GM10248 (cell line): ENCODE data around the gene TARBP1.

Experiments used
- CTCF ChIA-PET: fragments of 300-600 bp; sonication (Branson Sonifier 250); formaldehyde crosslinking; extraction: SDS; loops from one replicate; lab custom pipeline; 2021; ENCODE audit warnings: antibody characterized with exemption; lab: Yijun Ruan, JAX
- POLR2A ChIA-PET: fragments of 350-650 bp; sonication (Branson Sonifier 250); formaldehyde crosslinking; extraction: SDS; loops from one replicate; lab custom pipeline; 2020; ENCODE audit warnings: antibody characterized with exemption; lab: Yijun Ruan, JAX
- DNase-seq: peaks from one replicate; pipeline ENCODE4 v3.0.0; 2012; ENCODE audit errors: extremely low spot score
- TF ChIP-seq, protein P1 (sequence below): IDR thresholded peaks from 2 replicates; pipeline ENCODE4 v1.5.1; 2012; ENCODE audit warnings: mild to moderate bottlenecking, low read depth; ENCODE audit errors: extremely low read depth, missing control alignments, control extremely low read depth

TARBP1 gene

DNA sequence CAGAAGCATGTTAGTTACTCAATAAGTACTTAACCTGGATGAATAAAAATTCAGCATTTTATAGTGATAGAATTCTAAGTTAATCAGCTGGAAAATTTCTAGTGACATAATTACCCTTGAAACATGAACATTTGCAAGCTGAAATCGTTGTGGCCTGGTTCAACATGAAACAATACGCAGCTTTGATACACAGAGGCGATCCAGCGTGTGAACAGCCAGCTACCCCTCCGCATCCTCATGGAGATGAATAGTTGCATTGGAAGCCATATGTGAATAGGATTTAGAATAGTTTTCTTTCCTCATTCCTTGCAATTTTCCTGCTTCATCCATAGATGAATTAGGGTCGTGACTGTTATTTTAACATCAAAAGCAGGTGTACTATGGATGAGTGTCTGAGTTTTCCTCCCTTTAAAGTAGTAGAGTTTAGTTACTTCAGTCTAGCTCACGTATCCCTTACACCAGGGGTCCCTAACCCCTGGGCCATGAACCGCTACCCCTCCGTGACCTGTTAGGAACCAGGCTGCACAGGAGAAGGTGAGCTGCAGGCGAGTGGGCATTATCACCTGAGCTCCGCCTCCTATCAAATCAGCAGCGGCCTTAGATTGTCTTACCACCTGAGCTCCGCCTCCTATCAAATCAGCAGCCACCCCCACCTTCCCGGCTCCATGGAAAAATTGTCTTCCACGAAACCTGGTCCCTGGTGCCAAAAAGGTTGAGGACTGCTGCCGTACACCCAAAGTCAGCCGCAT, 6.2 kb upstream of the TARBP1 start:
- ChIA-PET CTCF (interaction anchor here (0.9 to 5.4 kb wide), 8 partner anchors 10 to 934 kb away, joined by 3 to 26 read pairs (median 8); no protein-coding TSS in a partner anchor), POLR2A (no interaction called here)
- DNase-seq = no peak
- TF ChIP-seq, protein P1, sequence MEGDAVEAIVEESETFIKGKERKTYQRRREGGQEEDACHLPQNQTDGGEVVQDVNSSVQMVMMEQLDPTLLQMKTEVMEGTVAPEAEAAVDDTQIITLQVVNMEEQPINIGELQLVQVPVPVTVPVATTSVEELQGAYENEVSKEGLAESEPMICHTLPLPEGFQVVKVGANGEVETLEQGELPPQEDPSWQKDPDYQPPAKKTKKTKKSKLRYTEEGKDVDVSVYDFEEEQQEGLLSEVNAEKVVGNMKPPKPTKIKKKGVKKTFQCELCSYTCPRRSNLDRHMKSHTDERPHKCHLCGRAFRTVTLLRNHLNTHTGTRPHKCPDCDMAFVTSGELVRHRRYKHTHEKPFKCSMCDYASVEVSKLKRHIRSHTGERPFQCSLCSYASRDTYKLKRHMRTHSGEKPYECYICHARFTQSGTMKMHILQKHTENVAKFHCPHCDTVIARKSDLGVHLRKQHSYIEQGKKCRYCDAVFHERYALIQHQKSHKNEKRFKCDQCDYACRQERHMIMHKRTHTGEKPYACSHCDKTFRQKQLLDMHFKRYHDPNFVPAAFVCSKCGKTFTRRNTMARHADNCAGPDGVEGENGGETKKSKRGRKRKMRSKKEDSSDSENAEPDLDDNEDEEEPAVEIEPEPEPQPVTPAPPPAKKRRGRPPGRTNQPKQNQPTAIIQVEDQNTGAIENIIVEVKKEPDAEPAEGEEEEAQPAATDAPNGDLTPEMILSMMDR = no peak

DNA sequence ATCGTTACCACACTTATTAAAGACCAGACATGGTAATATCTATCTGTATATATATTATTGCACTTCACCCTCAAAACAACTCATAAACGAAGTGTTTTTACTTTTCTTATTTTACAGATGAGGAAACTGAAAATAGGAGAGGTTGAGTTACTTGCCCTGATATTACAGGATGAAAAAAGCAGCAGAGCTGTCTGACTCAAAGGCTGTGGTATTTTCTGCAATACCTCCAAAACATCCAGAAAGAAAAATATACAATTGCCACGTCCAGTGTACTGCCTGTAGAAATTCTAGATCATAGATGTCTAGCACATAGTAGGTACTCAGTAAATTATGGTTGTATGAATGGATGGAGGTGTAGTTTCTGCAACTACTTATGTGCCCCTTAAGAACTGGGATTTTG, 5.2 kb upstream of the TARBP1 start:
- ChIA-PET CTCF (interaction anchor here (0.9 to 5.4 kb wide), 3 partner anchors 11 to 620 kb away, joined by 3 to 26 read pairs (median 26); no protein-coding TSS in a partner anchor), POLR2A (interaction anchor here (0.7 kb wide), 1 partner anchor 449 kb away, joined by 7 read pairs; no protein-coding TSS in a partner anchor)
- TF ChIP-seq, protein P1 = no peak
- no peak for DNase-seq

DNA sequence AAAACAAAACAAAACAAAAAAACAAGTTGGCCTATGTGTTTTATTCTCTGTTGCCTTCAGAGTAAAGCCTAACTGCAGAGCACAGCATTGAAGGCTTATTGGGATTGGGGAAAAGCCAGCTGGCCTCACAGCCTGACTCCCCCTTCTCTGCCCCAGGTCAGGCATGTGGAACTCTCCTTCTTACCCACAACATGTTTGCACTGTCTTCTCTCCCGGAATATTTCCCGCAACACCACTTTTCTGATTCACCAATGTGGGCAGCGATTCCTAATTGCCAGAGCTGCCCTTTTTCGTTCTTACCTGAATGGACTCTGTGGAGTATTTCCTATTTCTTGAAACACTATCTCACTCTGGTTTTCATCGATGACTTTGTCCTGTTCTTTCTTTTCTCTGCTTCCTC, 2.8 kb upstream of the TARBP1 start:
- TF ChIP-seq, protein P1 = no peak
- no peak for DNase-seq
- CTCF ChIA-PET = no interaction called here
- POLR2A ChIA-PET = no interaction called here

DNA sequence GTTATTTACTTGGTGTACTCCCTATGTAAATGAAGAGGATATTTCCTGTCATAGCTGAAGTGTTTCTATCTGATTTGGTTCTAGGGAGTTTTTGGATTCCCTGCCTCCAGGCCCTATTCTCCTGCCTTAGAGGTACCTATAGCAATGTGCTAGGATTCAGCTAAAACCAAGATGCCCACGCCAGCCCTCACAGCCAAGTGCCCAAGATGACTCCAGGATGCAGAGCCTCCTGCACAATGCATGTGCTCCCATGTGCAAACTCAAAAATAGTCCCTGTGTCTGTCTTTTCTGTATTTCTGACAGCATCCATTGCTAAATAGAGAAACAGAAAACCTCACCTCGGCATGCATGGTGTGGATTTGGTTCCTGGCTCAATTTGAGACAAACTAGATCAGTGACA, 887 bp upstream of the TARBP1 start:
- CTCF ChIA-PET = interaction anchor here (1.1 to 1.2 kb wide), 2 partner anchors 9 to 604 kb away, joined by 3 to 5 read pairs; no protein-coding TSS in a partner anchor
- no peak for DNase-seq
- POLR2A ChIA-PET = no interaction called here
- TF ChIP-seq, protein P1 = no peak

DNA sequence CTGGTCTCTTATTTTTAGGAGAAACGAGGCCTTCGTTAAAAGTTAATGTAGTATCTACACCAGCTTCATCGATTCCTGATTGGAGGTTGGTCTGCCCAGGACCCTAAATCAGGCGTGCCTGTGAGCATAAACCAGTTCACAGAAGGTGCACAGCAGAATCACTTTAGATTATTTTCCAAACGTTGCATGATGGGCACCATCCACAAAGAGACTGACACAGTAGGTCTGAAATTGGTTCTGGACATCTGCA, 256 bp upstream of the TARBP1 start:
- TF ChIP-seq, protein P1 = no peak
- POLR2A ChIA-PET = interaction anchor here (0.6 kb wide), 1 partner anchor 841 kb away, joined by 4 read pairs; no protein-coding TSS in a partner anchor
- CTCF ChIA-PET = interaction anchor here (1.2 to 1.5 kb wide), 3 partner anchors 10 to 684 kb away, joined by 3 to 4 read pairs (median 3); no protein-coding TSS in a partner anchor
- DNase-seq = no peak

DNA sequence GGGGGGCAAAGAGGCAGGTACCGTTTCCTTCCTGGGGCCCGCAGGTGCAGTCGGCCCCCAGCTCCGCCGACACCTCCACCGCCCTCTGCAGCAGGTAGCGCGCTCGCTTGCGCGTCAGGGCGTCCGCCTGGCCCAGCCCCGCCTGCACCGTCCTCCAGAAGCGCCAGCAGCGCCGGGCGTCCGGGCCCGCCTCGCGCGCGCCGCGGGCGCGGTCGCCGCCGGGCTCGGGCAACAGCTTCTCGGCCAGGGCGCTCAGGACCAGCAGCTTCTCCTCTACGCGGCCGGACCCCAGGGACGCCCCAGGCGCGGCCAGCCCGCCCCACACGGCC, 863 bp downstream of the TARBP1 start:
- DNase-seq = peak; percentile 77
- ChIA-PET CTCF (interaction anchor here (0.9 to 2.6 kb wide), 9 partner anchors 9 to 686 kb away, joined by 3 to 14 read pairs (median 3); no protein-coding TSS in a partner anchor), POLR2A (no interaction called here)
- TF ChIP-seq, protein P1 = no peak
